Cardiac septum (tissue), 1 donor: ENCODE measurements around the gene HPX. TPM values are rescaled to one million over a fixed set of nuclear protein-coding genes. Genes with fewer than 3 reads are reported as not detected.

Source experiments
- DNase-seq: peaks from one replicate; pipeline ENCODE4 v3.0.0-alpha.2; 2020; ENCODE audit warnings: low spot score
- intact Hi-C: fragments of 100-400 bp; cut with DNase I; formaldehyde crosslinking; loops from one replicate; pipeline ENCODE4 v1.14.0; 2022
- total RNA-seq: library from RNA; stranded (reverse); fragmentation: NEBNext Ultra II Directional; extraction: Animal tissue kit (Norgen Biotek cat#: 25700); gene quantifications from one replicate; pipeline ENCODE4 v1.2.1, GENCODE V29; 2021
- donor health status: DM: no; HTN: no; CAD: no.

HPX gene
- total RNA-seq, 1 donor from 2014 or later: 0.27 TPM

DNA sequence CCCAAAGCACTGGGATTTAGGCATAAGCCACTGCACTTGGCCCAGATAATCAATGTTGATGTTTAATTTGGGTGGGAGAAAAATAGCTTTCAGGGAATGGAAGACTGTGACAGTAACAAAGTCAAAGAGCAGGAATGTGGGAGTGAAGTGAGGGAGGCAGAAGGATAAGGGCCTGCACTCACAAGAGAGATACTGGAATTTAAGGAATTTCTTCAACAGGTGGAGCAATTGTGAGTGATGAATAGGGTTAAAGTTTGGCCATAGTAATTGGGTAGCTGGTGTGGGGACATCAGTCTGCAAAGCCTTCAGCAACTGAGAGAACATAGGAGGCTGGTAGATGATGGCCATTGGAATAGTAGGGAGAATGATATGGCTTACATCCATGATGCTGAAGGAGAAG is 13.3 kb downstream of the HPX start:
- DNase-seq: no peak
- intact Hi-C loops: no loop called here

DNA sequence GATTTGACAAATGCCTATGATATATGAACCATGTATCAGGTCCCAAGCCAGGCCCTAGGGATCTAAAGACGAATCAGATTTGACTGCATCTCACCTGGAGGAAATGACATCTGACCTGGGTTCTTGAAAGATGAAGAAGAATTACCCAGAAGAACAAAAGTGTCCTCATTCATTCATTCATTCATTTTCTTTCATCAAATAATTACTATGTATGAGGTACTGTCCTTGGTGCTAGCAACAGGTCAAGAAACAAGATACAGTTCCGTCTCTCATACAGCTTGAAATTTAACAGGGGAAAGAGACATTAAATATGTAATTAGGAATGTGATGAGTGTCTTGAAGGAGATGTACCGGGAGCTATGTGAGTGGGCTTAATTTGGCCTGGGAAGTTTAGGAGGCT is 20.1 kb downstream of the HPX start:
- DNase-seq: no peak
- intact Hi-C loops: no loop called here

DNA sequence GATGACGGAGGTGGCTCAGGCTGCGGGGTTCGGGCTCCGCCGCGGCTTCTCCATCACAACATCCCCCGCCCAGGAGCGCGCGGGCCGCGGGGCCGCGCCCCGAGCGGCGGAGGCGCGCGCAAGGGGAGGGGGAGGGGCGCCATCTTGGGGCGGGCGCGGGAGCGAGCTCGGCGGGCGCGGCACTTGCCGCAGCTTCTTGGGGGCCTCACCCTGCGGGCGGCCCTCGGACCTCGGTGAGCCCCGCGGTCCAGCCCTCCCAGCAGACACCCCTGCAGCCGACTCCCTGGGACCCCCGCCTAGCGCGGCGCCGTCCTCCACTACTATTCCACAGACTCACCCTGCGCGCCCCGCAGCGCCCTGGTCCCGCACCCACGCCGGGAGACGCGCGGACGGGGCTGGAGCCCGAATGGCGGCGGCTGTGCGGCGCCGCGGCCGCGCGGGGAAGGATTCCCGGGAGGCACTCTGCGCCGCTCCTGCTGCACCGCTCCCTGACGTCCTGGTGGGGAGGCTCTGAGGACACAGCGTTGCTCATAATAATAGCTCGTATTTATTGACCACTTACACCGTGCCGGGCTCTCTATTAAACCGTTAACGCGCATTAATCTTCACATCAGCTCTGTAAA is 21.7 kb downstream of the HPX start, which contains the start of gene APBB1:
TSS of gene APBB1 (minus strand) at position 86 of the 623 bp plus-strand sequence. CDS start 7,747 bp downstream, outside the sequence.
- no peak for DNase-seq
- intact Hi-C loops: loop anchor here (2.0 kb wide), 1 partner anchor 28 kb away; the partner anchor contains the start of gene SMPD1

GRCh38 chr11:6418557-6419008 is 22.2 kb downstream of the HPX start:
- intact Hi-C loops: loop anchor here (2.0 kb wide), 1 partner anchor 28 kb away; the partner anchor contains the start of gene SMPD1
- DNase-seq: no peak

GRCh38 chr11:6417907-6418556 is 22.8 kb downstream of the HPX start:
- DNase-seq: no peak
- intact Hi-C loops: loop anchor here (2.0 kb wide), 1 partner anchor 27 kb away; the partner anchor contains the start of gene SMPD1

DNA sequence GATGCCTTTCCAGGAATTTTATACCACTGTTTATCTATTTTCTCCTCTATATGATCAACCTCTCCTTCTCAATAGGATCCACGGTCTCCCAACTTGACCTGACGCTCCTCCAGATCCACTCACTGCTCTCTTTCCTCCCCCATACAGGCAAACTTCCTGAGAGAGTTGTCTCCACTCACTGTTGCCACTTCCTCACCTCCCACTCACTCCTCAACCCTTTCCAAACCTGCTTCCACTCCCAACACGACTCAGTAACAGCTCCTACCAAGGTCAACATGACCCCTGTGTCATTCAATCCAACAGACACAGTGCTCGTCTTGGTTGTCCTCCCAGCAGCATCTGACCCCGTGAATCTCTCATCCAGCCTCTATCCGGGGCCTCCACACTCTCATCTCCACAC is 25.0 kb downstream of the HPX start:
- DNase-seq: no peak
- intact Hi-C loops: no loop called here

DNA sequence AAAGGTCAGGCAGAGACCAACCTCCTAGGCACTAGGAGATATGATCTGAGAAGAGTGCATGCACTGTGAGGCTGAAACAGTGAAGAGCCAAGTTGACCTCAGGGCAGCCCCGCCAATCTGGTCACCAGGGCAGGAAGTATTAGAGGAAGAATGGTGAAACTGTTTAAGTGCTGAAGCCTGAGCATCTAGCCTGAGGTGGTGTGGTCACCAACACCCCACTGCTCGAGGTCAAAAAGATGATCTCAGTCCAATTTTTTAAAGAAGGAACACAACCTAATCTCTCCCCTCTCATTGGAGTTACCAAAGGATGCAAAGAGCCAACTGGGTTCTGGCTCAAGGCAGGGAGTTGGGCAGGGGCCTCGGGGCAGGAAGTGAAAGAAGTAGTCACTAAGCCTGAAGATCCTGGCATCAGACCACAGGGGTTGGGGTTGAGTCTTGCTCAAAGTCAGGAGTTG is 25.9 kb downstream of the HPX start:
- intact Hi-C loops: no loop called here
- DNase-seq: no peak

DNA sequence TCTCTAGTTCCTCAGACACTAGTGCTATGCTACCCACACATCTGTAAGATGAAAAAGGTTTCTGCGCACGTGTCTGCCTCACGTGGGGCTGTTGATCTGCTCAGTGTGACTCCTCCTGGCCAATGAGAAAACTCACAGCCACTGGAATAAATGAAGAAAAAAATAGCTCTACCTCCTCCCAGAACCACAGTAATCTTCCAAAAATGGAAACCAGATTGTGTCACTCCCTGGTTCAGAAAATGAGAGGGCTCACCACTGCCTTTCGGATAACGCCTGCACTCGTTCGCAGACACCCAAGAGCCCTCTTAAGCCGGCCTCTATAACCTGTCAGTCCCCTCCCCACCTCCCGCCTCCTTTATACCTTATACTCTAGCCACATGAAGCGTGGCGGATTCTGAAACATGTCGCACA is 27.0 kb downstream of the HPX start:
- intact Hi-C loops: no loop called here
- DNase-seq: no peak

- intact Hi-C loops: no loop called here
- no peak for DNase-seq
Measured at GRCh38 chr11:6411594-6412031, 29.2 kb downstream of the HPX start.

DNA sequence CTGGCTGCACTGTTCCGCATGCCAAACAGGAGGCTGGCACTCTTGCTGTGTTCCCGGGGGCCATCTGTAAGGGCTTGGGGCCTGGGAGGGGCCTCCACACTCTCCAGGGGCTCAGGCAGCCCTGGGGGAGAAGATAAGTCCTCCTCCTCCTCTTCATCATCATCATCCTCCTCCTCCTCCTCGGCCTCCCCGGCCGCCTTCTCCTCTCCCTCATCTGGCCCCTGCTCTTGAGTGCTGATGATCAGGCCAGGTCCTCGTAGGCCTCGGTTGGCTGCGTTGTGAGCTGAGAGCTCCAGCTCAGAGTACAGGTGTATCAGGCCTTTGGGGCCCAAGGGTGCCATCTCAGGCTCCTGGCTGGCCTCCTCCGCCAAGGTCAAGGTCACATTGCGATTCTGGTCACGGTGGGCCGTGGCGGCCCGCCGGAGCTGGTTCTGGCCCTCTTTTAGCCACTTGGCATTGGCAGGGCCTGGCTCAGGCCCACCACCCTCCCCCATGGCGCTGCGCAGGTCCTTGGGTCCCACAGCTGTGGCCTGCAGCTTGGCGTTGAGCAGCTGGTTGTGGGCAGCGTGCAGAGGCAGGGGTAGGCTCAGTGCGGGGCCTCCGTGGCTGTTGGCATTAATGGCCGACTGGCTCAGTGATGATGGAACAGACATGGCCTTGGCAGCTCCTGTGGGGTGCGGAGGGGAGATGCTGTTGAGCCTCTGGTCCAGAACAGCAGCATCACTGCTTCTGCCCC is 29.9 kb downstream of the HPX start:
- intact Hi-C loops: no loop called here

GRCh38 chr11:6406370-6406769 is 34.4 kb downstream of the HPX start:
- intact Hi-C loops: no loop called here
- DNase-seq: no peak

More for the DNA sequence above, 29.9 kb downstream of the HPX start:
- no peak for DNase-seq

DNA sequence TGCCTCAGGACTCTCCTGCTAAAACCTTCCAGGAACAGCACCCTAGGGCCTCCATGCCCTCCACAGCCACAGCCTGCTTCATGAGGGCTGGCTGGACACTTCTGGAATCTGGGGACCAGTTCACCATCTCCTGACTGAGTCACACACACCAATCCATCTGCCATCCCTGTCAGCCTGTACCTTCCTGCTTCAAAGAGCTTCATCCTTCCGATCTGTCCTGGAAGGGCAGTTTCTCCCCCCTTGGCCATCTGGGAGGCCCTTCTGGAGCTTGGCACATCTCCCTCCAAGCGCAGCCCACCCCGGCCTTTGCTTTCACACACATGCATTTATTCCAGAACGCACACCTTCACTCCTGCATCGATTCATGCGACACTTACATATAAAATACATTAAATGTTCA is 34.9 kb downstream of the HPX start:
- no peak for DNase-seq
- intact Hi-C loops: no loop called here

DNA sequence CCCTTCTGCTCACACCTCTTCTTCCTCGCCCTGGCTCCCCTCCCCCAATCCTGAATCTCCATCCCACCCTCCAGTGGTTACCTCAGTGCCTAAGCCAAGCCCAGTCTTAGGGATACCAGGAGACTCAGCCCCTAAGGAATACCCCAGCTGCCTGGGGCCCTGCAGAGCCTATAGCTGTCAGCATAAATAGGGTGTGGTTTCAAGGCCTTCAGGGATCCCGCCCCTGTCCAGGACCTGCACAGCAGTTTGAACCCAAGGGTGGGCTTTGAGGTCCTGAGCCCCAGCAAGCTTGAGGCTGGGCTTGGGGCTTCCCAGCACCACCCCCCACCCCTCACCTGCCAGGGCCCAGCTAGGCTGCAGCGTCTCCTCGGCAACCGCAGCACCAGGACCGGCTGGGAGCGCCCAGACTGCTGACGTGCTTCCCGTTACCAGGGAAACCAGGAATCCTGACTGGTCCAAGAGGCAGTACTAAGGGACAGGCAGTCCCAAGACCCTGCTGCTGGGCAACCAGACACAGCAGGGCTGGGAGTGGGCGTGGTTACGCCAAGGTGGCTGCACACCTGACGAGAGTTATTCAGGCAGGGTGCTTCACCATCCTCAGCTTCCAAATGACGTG is 35.6 kb downstream of the HPX start:
- intact Hi-C loops: no loop called here
- DNase-seq: no peak

DNA sequence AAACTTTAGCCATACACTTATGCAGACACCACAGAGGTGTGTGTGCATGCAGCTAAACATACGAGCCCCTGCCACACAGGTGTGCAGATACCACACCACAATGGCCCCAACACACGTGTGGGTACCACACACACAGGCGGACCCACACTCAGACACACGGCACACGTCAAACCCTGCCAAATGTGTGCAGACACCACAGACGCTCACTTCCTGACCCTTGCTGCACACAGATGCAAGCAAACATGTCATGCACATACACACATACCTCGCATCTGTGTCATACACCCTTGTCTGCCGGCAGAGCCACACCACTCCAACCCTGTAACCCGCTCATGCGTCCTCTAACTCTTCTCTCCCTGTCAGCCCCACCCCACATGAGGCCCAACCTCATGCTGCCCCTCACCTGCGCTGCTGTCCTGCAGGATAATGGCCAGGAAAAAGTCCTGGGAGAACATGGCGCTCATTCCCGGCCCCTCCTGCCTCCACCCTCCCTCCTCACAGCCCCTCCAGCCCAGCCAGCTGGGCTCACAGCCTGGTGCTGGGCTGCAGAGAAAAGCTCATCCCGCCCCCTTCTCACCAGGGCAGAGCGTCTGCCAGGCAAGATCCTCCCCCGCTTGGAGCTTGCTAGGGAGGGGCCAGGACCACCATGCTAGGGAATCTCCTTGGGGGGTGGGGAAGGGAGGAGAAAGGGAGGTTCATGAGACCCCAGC is 36.3 kb downstream of the HPX start:
- no peak for DNase-seq
- intact Hi-C loops: no loop called here

GRCh38 chr11:6403539-6403938 is 37.2 kb downstream of the HPX start:
- intact Hi-C loops: no loop called here
- DNase-seq: no peak

DNA sequence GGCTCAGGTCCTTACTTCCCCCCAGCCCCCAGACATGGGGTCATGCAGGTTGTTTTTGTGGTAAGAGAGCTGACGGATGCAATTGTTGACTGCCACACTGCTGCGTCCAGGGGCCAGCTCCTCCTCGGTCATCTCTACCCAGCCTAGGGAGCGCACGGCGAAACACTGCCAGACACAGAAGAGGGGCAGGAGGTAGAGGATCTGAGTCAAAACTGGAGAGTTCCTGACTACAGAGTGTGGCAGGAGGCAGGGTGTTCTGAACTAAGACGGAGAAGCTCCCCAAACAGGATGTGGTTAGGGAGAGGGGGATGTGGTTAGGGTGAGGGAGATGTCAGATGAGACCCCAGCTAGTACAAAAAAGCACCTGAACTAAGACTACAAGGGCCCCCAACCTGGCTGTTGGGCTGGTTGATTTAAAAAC is 38.2 kb downstream of the HPX start:
- intact Hi-C loops: no loop called here
- no peak for DNase-seq

GRCh38 chr11:6402061-6402470 is 38.7 kb downstream of the HPX start:
- DNase-seq: no peak
- intact Hi-C loops: no loop called here

- no peak for DNase-seq
- intact Hi-C loops: no loop called here
Measured at GRCh38 chr11:6401464-6401863, 39.3 kb downstream of the HPX start.
